Mucosa of descending colon (tissue), 3 donors: ENCODE results near the gene LAPTM4A. TPM values are rescaled to one million over a fixed set of nuclear protein-coding genes. Genes with fewer than 3 reads are reported as not detected.
"Not testable (repeated sequence)": the region's sequence is repeated elsewhere in the genome, so short reads cannot be mapped to it uniquely, and the experiment has no call there.

ENCODE experiments used
- ATAC-seq: fragments of 200-7000 bp; cut with Tn5 transposase; one replicate; pipeline ENCODE4 v1.9.1; 2020; ENCODE audit warnings: mild to moderate bottlenecking, moderate library complexity
- DNase-seq, 3 donors: peaks; one replicate each; pipeline ENCODE4 v3.0.0-alpha.2; 2020
- H3K36me3 ChIP-seq: fragments of 200-600 bp; one replicate; pipeline ENCODE4 v1.8.0; 2021; ENCODE audit warnings: low read depth, mild to moderate bottlenecking
- H3K4me1 ChIP-seq: fragments of 200-600 bp; one replicate; pipeline ENCODE4 v1.8.0; 2021; ENCODE audit warnings: low read depth, mild to moderate bottlenecking
- H3K4me3 ChIP-seq: fragments of 200-600 bp; one replicate; pipeline ENCODE4 v1.8.0; 2021; ENCODE audit warnings: mild to moderate bottlenecking
- H3K9me3 ChIP-seq: fragments of 200-600 bp; one replicate; pipeline ENCODE4 v1.8.0; 2021; ENCODE audit warnings: mild to moderate bottlenecking
- intact Hi-C, 2 donors: fragments of 100-400 bp; cut with DNase I in 1 of 2; cut with micrococcal nuclease in 1 of 2; formaldehyde crosslinking; loops; one replicate each; pipeline versions ENCODE4 v1.11.0 to v1.11.1; 2022; cut with DNase I, micrococcal nuclease
- total RNA-seq, 3 donors: library from RNA; stranded (reverse); fragmentation: NEBNext Ultra II Directional in 2 of 3; extraction: Animal tissue kit (Norgen Biotek cat#: 25700) in 2 of 3; gene quantifications; one replicate each; pipeline versions ENCODE4 v1.2.1 to v1.2.4, GENCODE V29; 2021 to 2023
- TF ChIP-seq, protein P1 (sequence below): fragments of 200-600 bp; IDR thresholded peaks from one replicate; pipeline ENCODE4 v1.8.0; 2022; ENCODE audit warnings: antibody characterized with exemption, mild to moderate bottlenecking
- donor health status: DM: no; HTN: no; CAD: no; lungs with moderate emphysema.
- donor health status: DM: no; HTN: no; CAD: no.
- donor health status: DM: no; HTN: yes; CAD: no.

Gene LAPTM4A
- total RNA-seq, 3 donors from 2014 or later = 160 to 210 (median 181) TPM

- Histone ChIP-seq H3K9me3 (no peaks in the 10 kb centered on the region), H3K36me3 (no peaks in the 10 kb centered on the region), H3K4me1 (peaks cover 18% of the 10 kb centered on the region), H3K4me3 (no peak overlapping the region)
- peak in 1 of 3 donors; percentile 23 for DNase-seq
- intact Hi-C loops = no loop called here
- TF ChIP-seq, protein P1, sequence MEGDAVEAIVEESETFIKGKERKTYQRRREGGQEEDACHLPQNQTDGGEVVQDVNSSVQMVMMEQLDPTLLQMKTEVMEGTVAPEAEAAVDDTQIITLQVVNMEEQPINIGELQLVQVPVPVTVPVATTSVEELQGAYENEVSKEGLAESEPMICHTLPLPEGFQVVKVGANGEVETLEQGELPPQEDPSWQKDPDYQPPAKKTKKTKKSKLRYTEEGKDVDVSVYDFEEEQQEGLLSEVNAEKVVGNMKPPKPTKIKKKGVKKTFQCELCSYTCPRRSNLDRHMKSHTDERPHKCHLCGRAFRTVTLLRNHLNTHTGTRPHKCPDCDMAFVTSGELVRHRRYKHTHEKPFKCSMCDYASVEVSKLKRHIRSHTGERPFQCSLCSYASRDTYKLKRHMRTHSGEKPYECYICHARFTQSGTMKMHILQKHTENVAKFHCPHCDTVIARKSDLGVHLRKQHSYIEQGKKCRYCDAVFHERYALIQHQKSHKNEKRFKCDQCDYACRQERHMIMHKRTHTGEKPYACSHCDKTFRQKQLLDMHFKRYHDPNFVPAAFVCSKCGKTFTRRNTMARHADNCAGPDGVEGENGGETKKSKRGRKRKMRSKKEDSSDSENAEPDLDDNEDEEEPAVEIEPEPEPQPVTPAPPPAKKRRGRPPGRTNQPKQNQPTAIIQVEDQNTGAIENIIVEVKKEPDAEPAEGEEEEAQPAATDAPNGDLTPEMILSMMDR = no peak
- ATAC-seq = no peak
Measured at GRCh38 chr2:20052229-20052851, 912 bp upstream of the LAPTM4A start.

DNA sequence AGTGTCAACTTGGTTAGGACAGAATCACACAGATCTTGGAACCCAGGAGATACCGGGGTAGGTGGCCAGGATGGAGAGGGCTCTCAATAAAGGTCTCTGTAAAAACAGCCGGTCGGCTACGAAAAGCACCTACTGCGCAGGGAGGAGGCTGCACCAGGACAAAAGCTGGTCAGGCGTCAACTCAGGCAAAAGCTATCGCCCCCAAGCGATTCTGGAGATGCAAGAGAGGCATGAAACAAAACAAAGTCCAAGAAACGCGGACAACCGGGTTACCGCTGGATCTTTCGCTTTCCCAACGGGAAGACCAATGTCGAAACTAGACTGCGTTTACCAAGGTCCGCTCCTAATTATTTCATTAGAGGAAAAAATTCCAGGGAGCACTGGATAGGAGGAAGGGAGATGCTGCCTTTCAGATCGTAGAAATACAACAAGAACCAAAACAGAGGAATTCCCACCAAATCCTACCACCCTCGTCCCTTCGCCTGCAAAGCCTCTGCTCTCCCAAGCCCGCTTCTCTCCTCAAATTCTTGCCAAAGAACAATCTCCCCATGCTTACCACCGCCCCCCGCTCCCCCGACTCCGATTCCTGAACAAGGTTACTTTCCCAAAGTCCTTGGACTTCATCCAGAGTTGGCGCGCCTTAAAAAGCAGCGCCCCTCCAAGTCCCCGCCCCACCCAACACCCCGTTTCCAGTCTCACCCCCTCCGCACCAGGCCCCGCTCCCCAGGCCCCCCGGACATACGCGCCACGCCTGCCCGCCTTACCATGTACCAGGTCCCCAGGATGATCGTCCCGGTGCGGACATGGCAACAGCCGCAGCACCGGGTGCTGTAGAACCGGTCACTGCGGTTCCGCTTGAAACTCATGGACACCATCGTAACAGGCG, 539 bp downstream of the LAPTM4A start:
- peak in 2 of 3 donors; percentile 68 to 69 for DNase-seq
- intact Hi-C loops = no loop called here
- TF ChIP-seq, protein P1 = no peak
- Histone ChIP-seq H3K4me3 (peak overlapping the region; percentile 44), H3K4me1 (peaks cover 18% of the 10 kb centered on the region), H3K36me3 (no peaks in the 10 kb centered on the region), H3K9me3 (no peaks in the 10 kb centered on the region)
- ATAC-seq = peak; percentile 32

- Histone ChIP-seq H3K9me3 (no peaks in the 10 kb centered on the region), H3K4me1 (peaks cover 18% of the 10 kb centered on the region), H3K4me3 (peak overlapping the region; percentile 44), H3K36me3 (no peaks in the 10 kb centered on the region)
- DNase-seq = peak in 1 of 3 donors; percentile 45
- intact Hi-C loops = no loop called here
- ATAC-seq = no peak
- TF ChIP-seq, protein P1 = no peak
Measured at GRCh38 chr2:20050104-20050645, 1.3 kb downstream of the LAPTM4A start.

- H3K36me3 ChIP-seq = no peaks in the 10 kb centered on the region
- peaks cover 18% of the 10 kb centered on the region for H3K4me1 ChIP-seq
- no peak overlapping the region for H3K4me3 ChIP-seq
- DNase-seq (peak in 1 of 3 donors; percentile 14), ATAC-seq (no peak)
- intact Hi-C loops = no loop called here
- no peaks in the 10 kb centered on the region for H3K9me3 ChIP-seq
- TF ChIP-seq, protein P1 = no peak
Measured at GRCh38 chr2:20049637-20050036, 1.8 kb downstream of the LAPTM4A start.

DNA sequence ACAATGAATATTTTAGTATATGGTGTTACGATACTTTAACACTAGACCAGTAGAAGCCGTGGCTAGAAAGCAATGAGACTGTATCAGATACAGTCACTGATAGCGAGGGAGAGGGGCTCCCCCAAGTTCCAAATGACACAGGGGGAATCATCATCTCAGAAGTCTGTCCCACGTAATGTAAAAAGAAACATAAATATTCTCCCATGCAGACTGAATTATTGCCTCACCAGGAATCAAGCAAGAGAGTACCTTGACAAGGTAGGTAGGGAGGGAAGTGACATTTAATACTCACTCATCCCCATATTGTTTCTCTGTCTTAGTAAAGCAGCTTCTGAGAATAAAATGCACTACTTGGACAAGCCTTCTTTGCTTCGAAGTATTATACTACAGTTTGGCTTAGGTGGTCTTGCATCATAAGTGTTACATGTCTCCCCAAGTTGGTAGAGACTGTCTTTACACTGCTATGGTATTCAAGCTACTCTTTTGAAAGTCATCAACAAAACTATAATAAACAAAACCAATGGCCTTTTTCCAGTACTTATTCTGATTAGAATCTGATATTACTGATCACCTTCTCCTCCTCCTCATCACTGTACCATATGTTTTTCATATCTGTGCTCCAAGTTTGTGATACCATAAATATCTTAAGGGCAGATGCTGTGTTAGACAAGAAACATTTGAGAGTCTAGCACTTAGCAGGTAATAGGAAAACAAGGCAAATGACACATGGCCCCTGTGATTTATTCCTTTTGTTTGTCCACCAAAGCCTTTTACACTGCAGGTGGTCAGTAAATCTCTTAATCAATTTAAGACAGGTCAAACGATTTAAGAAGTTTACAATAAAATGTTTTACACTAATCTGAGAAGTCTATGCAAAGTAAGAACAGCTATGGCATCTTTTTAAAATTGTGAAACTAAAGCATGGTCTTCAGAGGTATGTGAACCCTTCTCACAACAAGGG, 2.7 kb downstream of the LAPTM4A start:
- TF ChIP-seq, protein P1 = no peak
- H3K4me1 ChIP-seq = peaks cover 18% of the 10 kb centered on the region
- H3K9me3 ChIP-seq = no peaks in the 10 kb centered on the region
- no peak for DNase-seq
- no peaks in the 10 kb centered on the region for H3K36me3 ChIP-seq
- no peak overlapping the region for H3K4me3 ChIP-seq
- ATAC-seq = no peak
- intact Hi-C loops = no loop called here

GRCh38 chr2:20045712-20046292, 5.6 kb downstream of the LAPTM4A start:
- H3K4me3 ChIP-seq, ATAC-seq, H3K36me3 ChIP-seq, H3K9me3 ChIP-seq, DNase-seq, intact Hi-C loops: not testable (repeated sequence)
- peaks cover 26% of the 10 kb centered on the region for H3K4me1 ChIP-seq
